ENCODE results near the gene PUM1.
"Not testable (repeated sequence)": the region's sequence is repeated elsewhere in the genome, so short reads cannot be mapped to it uniquely, and the experiment has no call there.

PUM1 gene

GRCh38 chr1:30955448-30956015 is 110.0 kb downstream of the PUM1 start:
- DNase-seq, result no peak

- no peak for DNase-seq
These were observed 111.8 kb downstream of the PUM1 start for GRCh38 chr1:30953685-30954084.

GRCh38 chr1:30952098-30952497 is 113.4 kb downstream of the PUM1 start:
- DNase-seq, result no peak

- no peak for DNase-seq
These were observed 114.8 kb downstream of the PUM1 start for GRCh38 chr1:30950700-30951099.

GRCh38 chr1:30950053-30950452 is 115.5 kb downstream of the PUM1 start:
- DNase-seq, result no peak

GRCh38 chr1:30949487-30949838 is 116.1 kb downstream of the PUM1 start:
- not testable (repeated sequence) for DNase-seq

GRCh38 chr1:30948813-30949486 is 116.6 kb downstream of the PUM1 start:
- DNase-seq, result not testable (repeated sequence)

GRCh38 chr1:30948278-30948677 is 117.2 kb downstream of the PUM1 start:
- no peak for DNase-seq

GRCh38 chr1:30947212-30947611 is 118.3 kb downstream of the PUM1 start:
- no peak for DNase-seq

GRCh38 chr1:30942326-30942963 is 123.1 kb downstream of the PUM1 start:
- no peak for DNase-seq

GRCh38 chr1:30940541-30940940 is 125.0 kb downstream of the PUM1 start:
- DNase-seq, result no peak

GRCh38 chr1:30936541-30937171 is 128.9 kb downstream of the PUM1 start:
- no peak for DNase-seq

GRCh38 chr1:30935758-30936157 is 129.8 kb downstream of the PUM1 start:
- not testable (repeated sequence) for DNase-seq

GRCh38 chr1:30934613-30935012 is 130.9 kb downstream of the PUM1 start:
- DNase-seq, result no peak

GRCh38 chr1:30933874-30934252 is 131.7 kb downstream of the PUM1 start:
- no peak for DNase-seq

- DNase-seq, result no peak
These were observed 134.8 kb downstream of the PUM1 start for GRCh38 chr1:30930631-30931173.

- no peak for DNase-seq
These were observed 135.5 kb downstream of the PUM1 start for GRCh38 chr1:30929944-30930525.

- peak; percentile 52 for DNase-seq
These were observed 136.2 kb downstream of the PUM1 start for GRCh38 chr1:30929135-30929889.

- DNase-seq, result no peak
These were observed 136.8 kb downstream of the PUM1 start for GRCh38 chr1:30928789-30929134.

GRCh38 chr1:30928171-30928570 is 137.3 kb downstream of the PUM1 start:
- no peak for DNase-seq

- DNase-seq, result no peak
These were observed 138.1 kb downstream of the PUM1 start for GRCh38 chr1:30927448-30927847.

GRCh38 chr1:30923597-30923996 is 141.9 kb downstream of the PUM1 start:
- DNase-seq, result no peak

GRCh38 chr1:30920827-30921226 is 144.7 kb downstream of the PUM1 start:
- DNase-seq, result no peak
